Activated T-helper 2 cell treated with anti-CD3 and anti-CD28 coated beads, Interferon-gamma antibody, Interleukin-2, Interleukin-4, amounts not matched to agents 10 μg/mL and 5 μg/mL and 100 μg/mL, durations not matched to agents 14 hours and 24 hours and 36 hours (primary cell): ENCODE measurements around the gene AFAP1L2. TPM values are rescaled to one million over a fixed set of nuclear protein-coding genes. Genes with fewer than 3 reads are reported as not detected.
A peak's percentile ranks its signal among the peaks of the same experiment; 100 is the strongest.

Source experiments
- DNase-seq: peaks from one replicate; pipeline ENCODE4 v3.0.0; 2021; ENCODE audit warnings: low spot score
- H3K27ac Mint-ChIP-seq: one replicate; pipeline ENCODE4 v1.8.0; 2021; ENCODE audit warnings: mixed read lengths
- H3K27me3 Mint-ChIP-seq: one replicate; pipeline ENCODE4 v1.8.0; 2021; ENCODE audit warnings: low read depth, mixed read lengths
- H3K36me3 Mint-ChIP-seq: one replicate; pipeline ENCODE4 v1.8.0; 2021; ENCODE audit warnings: low read depth, mixed read lengths
- H3K4me1 Mint-ChIP-seq: one replicate; pipeline ENCODE4 v1.8.0; 2021; ENCODE audit warnings: low read depth, mixed read lengths
- H3K4me3 Mint-ChIP-seq: one replicate; pipeline ENCODE4 v1.8.0; 2021; ENCODE audit warnings: low read depth, mild to moderate bottlenecking, moderate library complexity, mixed read lengths
- H3K9me3 Mint-ChIP-seq: one replicate; pipeline ENCODE4 v1.8.0; 2021; ENCODE audit warnings: mixed read lengths
- intact Hi-C: fragments of 100-400 bp; cut with micrococcal nuclease; formaldehyde crosslinking; loops from one replicate; pipeline ENCODE4 v1.15.1; 2023
- total RNA-seq: library from RNA; stranded (reverse); gene quantifications from 2 replicates; pipeline ENCODE4 v1.2.3, GENCODE V29; 2022

AFAP1L2 gene, protein sequence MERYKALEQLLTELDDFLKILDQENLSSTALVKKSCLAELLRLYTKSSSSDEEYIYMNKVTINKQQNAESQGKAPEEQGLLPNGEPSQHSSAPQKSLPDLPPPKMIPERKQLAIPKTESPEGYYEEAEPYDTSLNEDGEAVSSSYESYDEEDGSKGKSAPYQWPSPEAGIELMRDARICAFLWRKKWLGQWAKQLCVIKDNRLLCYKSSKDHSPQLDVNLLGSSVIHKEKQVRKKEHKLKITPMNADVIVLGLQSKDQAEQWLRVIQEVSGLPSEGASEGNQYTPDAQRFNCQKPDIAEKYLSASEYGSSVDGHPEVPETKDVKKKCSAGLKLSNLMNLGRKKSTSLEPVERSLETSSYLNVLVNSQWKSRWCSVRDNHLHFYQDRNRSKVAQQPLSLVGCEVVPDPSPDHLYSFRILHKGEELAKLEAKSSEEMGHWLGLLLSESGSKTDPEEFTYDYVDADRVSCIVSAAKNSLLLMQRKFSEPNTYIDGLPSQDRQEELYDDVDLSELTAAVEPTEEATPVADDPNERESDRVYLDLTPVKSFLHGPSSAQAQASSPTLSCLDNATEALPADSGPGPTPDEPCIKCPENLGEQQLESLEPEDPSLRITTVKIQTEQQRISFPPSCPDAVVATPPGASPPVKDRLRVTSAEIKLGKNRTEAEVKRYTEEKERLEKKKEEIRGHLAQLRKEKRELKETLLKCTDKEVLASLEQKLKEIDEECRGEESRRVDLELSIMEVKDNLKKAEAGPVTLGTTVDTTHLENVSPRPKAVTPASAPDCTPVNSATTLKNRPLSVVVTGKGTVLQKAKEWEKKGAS
- total RNA-seq = 3.5 and 4.7 TPM in 2 replicates

DNA sequence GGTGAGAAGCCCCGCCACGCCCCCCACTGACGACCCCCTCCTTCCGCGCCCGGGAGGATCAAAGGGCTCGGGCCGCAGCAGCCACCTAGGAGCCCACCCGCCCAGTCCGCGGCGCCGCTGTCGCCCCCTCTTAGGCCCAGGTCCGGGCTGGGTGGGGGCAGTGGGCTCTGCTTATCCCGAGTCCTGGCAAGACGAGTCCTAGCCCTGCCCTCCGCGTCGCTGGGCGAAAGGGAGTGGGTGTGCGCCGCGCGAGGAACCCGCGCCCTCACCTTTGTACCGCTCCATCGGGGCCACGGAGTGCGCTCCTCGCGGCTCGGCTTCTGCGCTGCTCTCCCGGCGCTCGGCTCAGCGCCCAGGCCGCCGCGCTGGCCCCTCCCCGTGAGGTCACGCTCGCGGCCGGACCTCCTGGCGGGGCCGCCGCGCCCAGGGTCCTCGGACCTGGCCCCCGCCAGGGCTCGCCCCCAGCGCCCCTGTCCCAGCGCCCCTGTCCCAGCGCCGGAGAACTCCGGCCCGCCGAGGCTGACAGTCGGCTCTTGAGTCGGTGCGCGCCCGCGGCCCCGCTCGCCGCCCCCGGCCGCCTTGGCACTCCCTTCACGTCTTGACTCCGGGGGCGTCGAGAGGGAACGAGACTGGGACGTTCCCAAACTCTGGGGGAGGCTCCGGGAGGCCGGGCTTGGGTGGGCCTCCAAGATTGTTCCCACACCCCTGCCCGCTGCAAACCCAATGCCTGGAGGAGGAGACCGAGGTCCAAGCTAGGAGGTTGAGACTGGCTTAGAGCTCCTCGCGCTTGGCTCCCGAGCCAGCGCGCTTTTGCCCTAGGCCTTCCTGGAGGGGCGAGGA is at the start of gene AFAP1L2:
Gene AFAP1L2, minus strand, starts transcription at position 332 of the 840 bp plus-strand sequence. Its CDS starts 47 bp downstream, at position 285.
- H3K27me3 Mint-ChIP-seq = peaks cover 65% of the 10 kb centered on the region
- intact Hi-C loops = loop anchor here (5.0 kb wide), 1 partner anchor 102 kb away; no protein-coding TSS in a partner anchor
- no peaks in the 10 kb centered on the region for H3K9me3 Mint-ChIP-seq
- peaks cover 8% of the 10 kb centered on the region for H3K4me1 Mint-ChIP-seq
- H3K4me3 Mint-ChIP-seq = peak within 1 kb of the TSS; percentile 65
- no peaks in the 10 kb centered on the region for H3K36me3 Mint-ChIP-seq
- no peak for DNase-seq
- no peak within 1 kb of the TSS for H3K27ac Mint-ChIP-seq

GRCh38 chr10:114453576-114453975 is 49.3 kb upstream of the AFAP1L2 start:
- H3K4me1 Mint-ChIP-seq = peaks cover 8% of the 10 kb centered on the region
- no peaks in the 10 kb centered on the region for H3K9me3 Mint-ChIP-seq
- intact Hi-C loops = no loop called here
- peaks cover 26% of the 10 kb centered on the region for H3K36me3 Mint-ChIP-seq
- no peak overlapping the region for H3K4me3 Mint-ChIP-seq
- H3K27ac Mint-ChIP-seq = no peak overlapping the region
- H3K27me3 Mint-ChIP-seq = no peaks in the 10 kb centered on the region
- DNase-seq = no peak

DNA sequence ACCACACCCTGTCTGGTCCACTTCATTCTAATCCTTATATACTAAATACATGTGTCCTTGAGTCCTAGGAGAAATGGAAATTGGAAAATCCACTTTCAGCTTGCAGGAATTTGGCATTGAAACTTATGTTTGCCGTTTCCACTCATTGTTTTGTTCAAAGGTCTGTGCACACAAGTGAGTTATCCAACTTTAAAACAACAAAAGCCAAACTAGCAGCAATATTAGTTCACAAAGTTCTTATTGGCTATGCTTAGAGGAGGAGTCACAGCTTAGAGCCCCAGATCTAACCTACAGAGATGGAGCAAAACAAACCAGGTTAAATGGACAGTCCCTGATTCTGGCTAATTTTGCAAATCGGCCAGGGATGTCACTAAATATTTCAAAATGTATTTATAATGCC is 44.6 kb upstream of the AFAP1L2 start:
- Mint-ChIP-seq H3K4me3 (no peak overlapping the region), H3K9me3 (no peaks in the 10 kb centered on the region), H3K27me3 (no peaks in the 10 kb centered on the region), H3K4me1 (peaks cover 2% of the 10 kb centered on the region), H3K27ac (no peak overlapping the region), H3K36me3 (peaks cover 28% of the 10 kb centered on the region)
- no peak for DNase-seq
- intact Hi-C loops = no loop called here

- Mint-ChIP-seq H3K27ac (no peak overlapping the region), H3K9me3 (no peaks in the 10 kb centered on the region), H3K4me3 (no peak overlapping the region), H3K27me3 (no peaks in the 10 kb centered on the region), H3K4me1 (no peaks in the 10 kb centered on the region), H3K36me3 (peaks cover 30% of the 10 kb centered on the region)
- no peak for DNase-seq
- intact Hi-C loops = no loop called here
These were observed 41.0 kb upstream of the AFAP1L2 start for GRCh38 chr10:114445332-114445731.

GRCh38 chr10:114444819-114445218 is 40.5 kb upstream of the AFAP1L2 start:
- Mint-ChIP-seq H3K4me3 (no peak overlapping the region), H3K4me1 (no peaks in the 10 kb centered on the region), H3K36me3 (peaks cover 35% of the 10 kb centered on the region), H3K27me3 (no peaks in the 10 kb centered on the region), H3K27ac (no peak overlapping the region), H3K9me3 (no peaks in the 10 kb centered on the region)
- DNase-seq = no peak
- intact Hi-C loops = no loop called here

- DNase-seq = no peak
- Mint-ChIP-seq H3K36me3 (peaks cover 57% of the 10 kb centered on the region), H3K9me3 (no peaks in the 10 kb centered on the region)
These were observed 37.9 kb upstream of the AFAP1L2 start for GRCh38 chr10:114442091-114442630.

GRCh38 chr10:114441107-114441506 is 36.8 kb upstream of the AFAP1L2 start:
- Mint-ChIP-seq H3K36me3 (peaks cover 57% of the 10 kb centered on the region), H3K27ac (no peak overlapping the region), H3K9me3 (no peaks in the 10 kb centered on the region), H3K4me1 (no peaks in the 10 kb centered on the region), H3K27me3 (no peaks in the 10 kb centered on the region), H3K4me3 (no peak overlapping the region)
- intact Hi-C loops = no loop called here
- DNase-seq = no peak

More at GRCh38 chr10:114442091-114442630, 37.9 kb upstream of the AFAP1L2 start:
- no peaks in the 10 kb centered on the region for H3K4me1 Mint-ChIP-seq
- no peak overlapping the region for H3K4me3 Mint-ChIP-seq
- H3K27me3 Mint-ChIP-seq = no peaks in the 10 kb centered on the region
- intact Hi-C loops = no loop called here
- no peak overlapping the region for H3K27ac Mint-ChIP-seq

- intact Hi-C loops = loop anchor here (1.0 kb wide), 1 partner anchor 133 kb away; no protein-coding TSS in a partner anchor
These were observed 33.4 kb upstream of the AFAP1L2 start for GRCh38 chr10:114437473-114438292.

GRCh38 chr10:114436941-114437340 is 32.6 kb upstream of the AFAP1L2 start:
- intact Hi-C loops = loop anchor here (1.0 kb wide), 1 partner anchor 133 kb away; no protein-coding TSS in a partner anchor
- DNase-seq = no peak
- no peaks in the 10 kb centered on the region for H3K27me3 Mint-ChIP-seq
- peaks cover 57% of the 10 kb centered on the region for H3K36me3 Mint-ChIP-seq
- H3K4me1 Mint-ChIP-seq = no peaks in the 10 kb centered on the region
- no peak overlapping the region for H3K27ac Mint-ChIP-seq
- no peak overlapping the region for H3K4me3 Mint-ChIP-seq
- H3K9me3 Mint-ChIP-seq = no peaks in the 10 kb centered on the region

More at GRCh38 chr10:114437473-114438292, 33.4 kb upstream of the AFAP1L2 start:
- peaks cover 56% of the 10 kb centered on the region for H3K36me3 Mint-ChIP-seq
- H3K9me3 Mint-ChIP-seq = no peaks in the 10 kb centered on the region
- H3K4me3 Mint-ChIP-seq = no peak overlapping the region
- H3K4me1 Mint-ChIP-seq = no peaks in the 10 kb centered on the region
- DNase-seq = no peak
- no peaks in the 10 kb centered on the region for H3K27me3 Mint-ChIP-seq
- no peak overlapping the region for H3K27ac Mint-ChIP-seq

DNA sequence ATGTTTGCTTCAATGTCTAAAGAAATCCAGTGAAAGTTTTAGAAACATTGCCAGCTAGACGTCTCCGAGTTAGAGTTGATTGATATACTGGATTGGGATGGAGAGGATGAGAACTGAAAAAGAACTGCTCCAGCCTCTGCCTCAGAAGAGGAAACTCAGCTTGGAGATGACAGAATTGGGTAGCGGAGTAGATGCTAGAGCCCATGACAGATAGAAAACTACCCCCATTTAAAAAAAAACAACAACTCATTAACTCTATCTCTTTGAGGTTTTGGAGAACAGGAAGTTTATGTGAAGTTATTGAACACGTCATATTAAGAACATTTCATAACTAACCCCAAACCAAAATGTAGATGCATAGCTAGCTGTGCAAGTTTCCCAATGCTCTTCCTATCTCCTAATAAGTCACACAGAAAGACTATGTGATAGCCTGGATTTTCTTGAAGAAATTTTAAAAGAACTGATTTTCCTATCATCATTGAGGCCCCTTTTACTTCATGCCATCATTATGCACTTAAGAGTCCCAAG is 28.3 kb upstream of the AFAP1L2 start:
- Mint-ChIP-seq H3K4me1 (no peaks in the 10 kb centered on the region), H3K9me3 (no peaks in the 10 kb centered on the region), H3K27me3 (no peaks in the 10 kb centered on the region), H3K36me3 (peaks cover 26% of the 10 kb centered on the region), H3K4me3 (no peak overlapping the region), H3K27ac (no peak overlapping the region)
- no peak for DNase-seq
- intact Hi-C loops = no loop called here

GRCh38 chr10:114431414-114432135 is 27.3 kb upstream of the AFAP1L2 start:
- Mint-ChIP-seq H3K27me3 (peaks cover 2% of the 10 kb centered on the region), H3K36me3 (peaks cover 23% of the 10 kb centered on the region), H3K4me3 (no peak overlapping the region), H3K9me3 (no peaks in the 10 kb centered on the region), H3K4me1 (no peaks in the 10 kb centered on the region), H3K27ac (no peak overlapping the region)
- no peak for DNase-seq
- intact Hi-C loops = no loop called here
